ENCODE results near the gene ANKDD1A. TPM values are rescaled to one million over a fixed set of nuclear protein-coding genes. Genes with fewer than 3 reads are reported as not detected.

Gene ANKDD1A
- total and polyA plus RNA-seq, 8 donors, result 3.4 to 13.5 (median 10.9) TPM

- H3K27ac ChIP-seq, result no peak overlapping the region
- H3K27me3 ChIP-seq, result no peaks in the 10 kb centered on the region
- peaks cover 0 to 8% of the 10 kb centered on the region in 2 donors for H3K36me3 ChIP-seq
- peaks cover 0 to 5% of the 10 kb centered on the region in 2 donors for H3K9me3 ChIP-seq
- TF ChIP-seq, protein P1, sequence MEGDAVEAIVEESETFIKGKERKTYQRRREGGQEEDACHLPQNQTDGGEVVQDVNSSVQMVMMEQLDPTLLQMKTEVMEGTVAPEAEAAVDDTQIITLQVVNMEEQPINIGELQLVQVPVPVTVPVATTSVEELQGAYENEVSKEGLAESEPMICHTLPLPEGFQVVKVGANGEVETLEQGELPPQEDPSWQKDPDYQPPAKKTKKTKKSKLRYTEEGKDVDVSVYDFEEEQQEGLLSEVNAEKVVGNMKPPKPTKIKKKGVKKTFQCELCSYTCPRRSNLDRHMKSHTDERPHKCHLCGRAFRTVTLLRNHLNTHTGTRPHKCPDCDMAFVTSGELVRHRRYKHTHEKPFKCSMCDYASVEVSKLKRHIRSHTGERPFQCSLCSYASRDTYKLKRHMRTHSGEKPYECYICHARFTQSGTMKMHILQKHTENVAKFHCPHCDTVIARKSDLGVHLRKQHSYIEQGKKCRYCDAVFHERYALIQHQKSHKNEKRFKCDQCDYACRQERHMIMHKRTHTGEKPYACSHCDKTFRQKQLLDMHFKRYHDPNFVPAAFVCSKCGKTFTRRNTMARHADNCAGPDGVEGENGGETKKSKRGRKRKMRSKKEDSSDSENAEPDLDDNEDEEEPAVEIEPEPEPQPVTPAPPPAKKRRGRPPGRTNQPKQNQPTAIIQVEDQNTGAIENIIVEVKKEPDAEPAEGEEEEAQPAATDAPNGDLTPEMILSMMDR (IDR thresholded peaks at IDR 0.05), result no peak
- H3K4me3 ChIP-seq, result no peak overlapping the region
- intact Hi-C loops (cut with DNase I), result no loop called here
- H3K4me1 ChIP-seq, result no peaks in the 10 kb centered on the region
- no peak for ATAC-seq
- no peak for DNase-seq
These were observed 37.2 kb downstream of the ANKDD1A start for GRCh38 chr15:64948916-64949315.

- peaks cover 0 to 5% of the 10 kb centered on the region in 2 donors for H3K9me3 ChIP-seq
- no peak for DNase-seq
- intact Hi-C loops (cut with DNase I), result no loop called here
These were observed 37.9 kb downstream of the ANKDD1A start for GRCh38 chr15:64949383-64950186.

DNA sequence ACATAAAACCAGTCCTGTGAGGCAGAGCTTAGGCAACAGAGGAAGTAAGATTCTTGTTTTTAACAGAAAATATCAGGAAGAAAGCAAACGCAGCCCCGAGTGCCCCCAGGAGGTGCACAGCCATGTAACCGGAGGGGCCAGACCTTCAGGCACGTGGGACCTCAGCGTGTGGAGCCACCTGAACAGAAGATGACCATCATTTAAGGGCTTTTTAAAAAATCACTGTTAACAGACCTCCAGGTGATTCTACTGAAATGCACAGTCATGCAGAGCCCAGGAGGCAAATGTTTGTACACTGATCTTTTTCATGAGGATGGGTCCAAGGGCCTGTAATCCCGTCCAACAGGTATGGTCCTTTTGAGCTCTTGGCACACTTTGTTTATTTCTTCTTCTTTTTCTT lies 39.2 kb downstream of the ANKDD1A start:
- Histone ChIP-seq H3K36me3 (peaks cover 0 to 19% of the 10 kb centered on the region in 2 donors), H3K4me3 (no peak overlapping the region), H3K9me3 (peaks cover 0 to 7% of the 10 kb centered on the region in 2 donors), H3K27ac (peak overlapping the region in 1 of 2 donors; percentile 28), H3K4me1 (no peaks in the 10 kb centered on the region), H3K27me3 (no peaks in the 10 kb centered on the region)
- TF ChIP-seq, protein P1 (IDR thresholded peaks at IDR 0.05), result no peak
- no peak for ATAC-seq
- intact Hi-C loops (cut with DNase I), result no loop called here
- DNase-seq, result no peak

More at GRCh38 chr15:64949383-64950186, 37.9 kb downstream of the ANKDD1A start:
- H3K4me1 ChIP-seq, result no peaks in the 10 kb centered on the region
- TF ChIP-seq, protein P1 (IDR thresholded peaks at IDR 0.05), result no peak
- no peaks in the 10 kb centered on the region for H3K27me3 ChIP-seq
- H3K36me3 ChIP-seq, result peaks cover 0 to 8% of the 10 kb centered on the region in 2 donors
- peak; percentile 40 for ATAC-seq
- H3K4me3 ChIP-seq, result no peak overlapping the region
- H3K27ac ChIP-seq, result no peak overlapping the region

DNA sequence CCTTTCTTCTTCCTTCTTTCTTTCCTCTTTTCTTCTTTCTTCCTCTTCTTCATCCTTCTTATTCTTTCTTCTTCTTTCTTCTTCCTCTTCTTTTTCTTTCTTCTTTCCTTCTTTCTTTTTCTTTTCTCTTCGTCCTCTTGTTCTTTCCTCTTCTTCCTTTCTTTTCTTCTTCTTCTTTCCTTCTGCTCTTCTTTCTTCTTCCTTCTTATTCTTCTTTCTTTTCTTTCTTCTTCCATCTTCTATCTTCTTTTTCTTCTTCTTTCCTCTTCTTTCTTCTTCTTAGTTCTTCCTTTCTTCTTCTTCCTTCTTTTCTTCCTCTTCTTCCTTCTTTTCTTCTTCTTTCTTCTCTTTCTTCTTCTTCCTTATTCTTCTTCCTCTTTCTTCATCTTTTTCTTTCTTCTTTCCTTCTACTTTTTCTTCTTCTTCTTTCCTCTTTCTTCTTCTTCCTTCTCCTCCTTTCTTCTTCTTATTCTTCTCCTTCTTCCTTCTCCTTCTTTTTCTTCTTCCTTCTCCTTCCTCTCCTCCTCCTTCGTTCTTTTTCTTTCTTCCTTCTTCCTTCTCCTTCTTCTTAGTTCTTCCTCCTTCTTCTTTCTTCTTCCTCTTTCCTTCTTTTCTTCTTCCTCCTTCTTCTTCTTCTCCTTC lies 40.2 kb downstream of the ANKDD1A start:
- Histone ChIP-seq H3K9me3 (peaks cover 0 to 7% of the 10 kb centered on the region in 2 donors), H3K27ac (no peak overlapping the region), H3K36me3 (peaks cover 0 to 29% of the 10 kb centered on the region in 2 donors), H3K27me3 (no peaks in the 10 kb centered on the region), H3K4me1 (no peaks in the 10 kb centered on the region), H3K4me3 (no peak overlapping the region)
- no peak for DNase-seq
- ATAC-seq, result no peak
- TF ChIP-seq, protein P1 (IDR thresholded peaks at IDR 0.05), result no peak
- intact Hi-C loops (cut with DNase I), result no loop called here

DNA sequence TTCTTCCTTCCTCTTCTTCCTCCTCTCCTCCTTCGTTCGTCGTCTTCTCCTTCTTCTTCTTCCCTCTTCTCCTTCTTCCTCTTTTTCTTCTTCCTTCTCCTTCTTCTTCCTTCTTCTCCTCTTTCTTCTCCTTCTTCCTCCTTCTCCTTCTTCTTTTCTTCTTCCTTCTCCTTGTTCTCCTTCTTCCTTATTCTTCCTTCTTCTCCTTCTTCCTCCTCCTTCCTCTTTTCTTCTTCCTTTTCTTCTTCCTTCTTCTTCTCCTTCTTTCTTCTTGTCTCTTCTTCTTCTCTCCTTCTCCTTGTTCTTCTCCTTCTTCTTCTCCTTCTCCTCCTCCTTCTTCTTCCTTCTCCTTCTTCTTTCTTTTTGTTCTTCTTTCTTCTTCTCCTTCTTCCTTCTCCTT lies 42.7 kb downstream of the ANKDD1A start:
- no peak for ATAC-seq
- no peak for DNase-seq
- peaks cover 0 to 54% of the 10 kb centered on the region in 2 donors for H3K36me3 ChIP-seq
- no peaks in the 10 kb centered on the region for H3K27me3 ChIP-seq
- TF ChIP-seq, protein P1 (IDR thresholded peaks at IDR 0.05), result no peak
- no peak overlapping the region for H3K4me3 ChIP-seq
- intact Hi-C loops (cut with DNase I), result no loop called here
- no peaks in the 10 kb centered on the region for H3K4me1 ChIP-seq
- H3K9me3 ChIP-seq, result peaks cover 0 to 7% of the 10 kb centered on the region in 2 donors
- no peak overlapping the region for H3K27ac ChIP-seq
